ENCODE data around the gene DDX1. TPM values are rescaled to one million over a fixed set of nuclear protein-coding genes. Genes with fewer than 3 reads are reported as not detected.

DDX1 gene
- total and polyA plus RNA-seq, 8 donors: 26.8 to 98.2 (median 54.7) TPM

- TF ChIP-seq EP300 (IDR thresholded peaks at IDR 0.05) (no peak), CTCF (IDR thresholded peaks at IDR 0.05) (no peak), POLR2A (IDR thresholded peaks at IDR 0.05) (no peak), POLR2AphosphoS5 (IDR thresholded peaks at IDR 0.05) (no peak)
Measured at GRCh38 chr2:15570104-15570503, 21.6 kb upstream of the DDX1 start.

GRCh38 chr2:15571729-15572128 lies 19.9 kb upstream of the DDX1 start:
- no peaks in the 10 kb centered on the region for H3K27me3 ChIP-seq
- no peaks in the 10 kb centered on the region for H3K36me3 ChIP-seq
- no peak overlapping the region for H3K4me3 ChIP-seq
- intact Hi-C loops (cut with DNase I; ENCODE audit: low total_unique reads): no loop called here
- H3K4me1 ChIP-seq: no peaks in the 10 kb centered on the region
- H3K27ac ChIP-seq: no peak overlapping the region
- no peak for DNase-seq
- no peak for TF ChIP-seq POLR2A (IDR thresholded peaks at IDR 0.05)
- no peak for TF ChIP-seq EP300 (IDR thresholded peaks at IDR 0.05)
- TF ChIP-seq POLR2AphosphoS5 (IDR thresholded peaks at IDR 0.05): no peak
- no peak for TF ChIP-seq CTCF (IDR thresholded peaks at IDR 0.05)
- 22 to 55% (median 32%) methylated on average over 3 of the region's 3 CpGs for WGBS, 5 donors
- H3K9me3 ChIP-seq: no peaks in the 10 kb centered on the region

More at GRCh38 chr2:15570104-15570503, 21.6 kb upstream of the DDX1 start:
- WGBS, 5 donors: 62 to 79% (median 73%) methylated on average over 5 of the region's 5 CpGs
- intact Hi-C loops (cut with DNase I; ENCODE audit: low total_unique reads): no loop called here
- no peak for DNase-seq
- no peaks in the 10 kb centered on the region for H3K27me3 ChIP-seq
- H3K36me3 ChIP-seq: no peaks in the 10 kb centered on the region
- H3K4me1 ChIP-seq: no peaks in the 10 kb centered on the region
- H3K27ac ChIP-seq: no peak overlapping the region
- H3K9me3 ChIP-seq: no peaks in the 10 kb centered on the region
- H3K4me3 ChIP-seq: no peak overlapping the region

GRCh38 chr2:15577071-15577735 lies 14.5 kb upstream of the DDX1 start:
- WGBS, 5 donors: 18 to 23% (median 20%) methylated on average over 7 of the region's 7 CpGs
- TF ChIP-seq POLR2A (IDR thresholded peaks at IDR 0.05) (no peak), CTCF (IDR thresholded peaks at IDR 0.05) (peak in 5 of 7 experiments; percentile 50 to 72 (median 68))
- intact Hi-C loops (cut with DNase I; ENCODE audit: low total_unique reads): no loop called here

GRCh38 chr2:15579641-15580040 lies 12.0 kb upstream of the DDX1 start:
- TF ChIP-seq EP300 (IDR thresholded peaks at IDR 0.05): no peak
- TF ChIP-seq POLR2A (IDR thresholded peaks at IDR 0.05): no peak
- TF ChIP-seq POLR2AphosphoS5 (IDR thresholded peaks at IDR 0.05): no peak
- no peak for TF ChIP-seq CTCF (IDR thresholded peaks at IDR 0.05)
- Histone ChIP-seq H3K9me3 (no peaks in the 10 kb centered on the region), H3K4me3 (no peak overlapping the region), H3K27ac (no peak overlapping the region), H3K36me3 (no peaks in the 10 kb centered on the region), H3K27me3 (no peaks in the 10 kb centered on the region), H3K4me1 (no peaks in the 10 kb centered on the region)
- DNase-seq: no peak
- intact Hi-C loops (cut with DNase I; ENCODE audit: low total_unique reads): no loop called here
- 33 to 55% (median 38%) methylated on average over 1 of the region's 1 CpG for WGBS, 5 donors

More at GRCh38 chr2:15577071-15577735, 14.5 kb upstream of the DDX1 start:
- no peaks in the 10 kb centered on the region for H3K27me3 ChIP-seq
- DNase-seq: peak; percentile 93 to 94
- no peaks in the 10 kb centered on the region for H3K36me3 ChIP-seq
- no peak overlapping the region for H3K27ac ChIP-seq
- no peak overlapping the region for H3K4me3 ChIP-seq
- no peaks in the 10 kb centered on the region for H3K4me1 ChIP-seq
- no peaks in the 10 kb centered on the region for H3K9me3 ChIP-seq
